Measurements from ENCODE around the gene PRMT9. TPM values are rescaled to one million over a fixed set of nuclear protein-coding genes. Genes with fewer than 3 reads are reported as not detected.

The PRMT9 gene
- total and polyA plus RNA-seq, 2 of the 4 experiments (the other 2 are of a cell fraction), result 5.0 to 14.2 TPM

GRCh38 chr4:147610686-147611085, 73.3 kb downstream of the PRMT9 start:
- ChIA-PET POLR2A (ENCODE audit: unreplicated experiment) (no interaction called here), CTCF (no interaction called here)
- H2AK9ac ChIP-seq (replicated peaks; ENCODE audit: low read depth, low read length, poor library complexity), result no peak overlapping the region
- no peak overlapping the region for H3K14ac ChIP-seq (replicated peaks; ENCODE audit: low read depth, low read length)
- H4K91ac ChIP-seq (ENCODE audit: insufficient read depth, low read depth, low read length), result no peak overlapping the region
- no peak overlapping the region for H2AFZ ChIP-seq (replicated peaks; ENCODE audit: low read length, poor library complexity)
- no peak overlapping the region for H3K23ac ChIP-seq (ENCODE audit: low read depth, low read length)
- intact Hi-C loops (cut with micrococcal nuclease), result no loop called here
- in situ Hi-C loops (cut with MboI; ENCODE audit: low sequenced_read_pairs), result no loop called here
- no peaks in the 10 kb centered on the region for H3K4me1 ChIP-seq (ENCODE audit: control insufficient read depth, insufficient read depth, low read length)
- DNase-seq (no peak), ATAC-seq (ENCODE audit: low read depth) (no peak)
- H3K4me3 ChIP-seq (ENCODE audit: insufficient read depth, low read depth, low read length), result no peak overlapping the region
- H3K36me3 ChIP-seq (ENCODE audit: control insufficient read depth, insufficient read depth, low read length), result no peaks in the 10 kb centered on the region
- H3K9me1 ChIP-seq (ENCODE audit: insufficient read depth, low read length), result no peaks in the 10 kb centered on the region
- H3K9me3 ChIP-seq (ENCODE audit: control insufficient read depth, insufficient read depth, low read length), result no peaks in the 10 kb centered on the region
- no peak overlapping the region for H3K56ac ChIP-seq (ENCODE audit: extremely low read depth, insufficient read depth, low read length)
- H2BK5ac ChIP-seq (ENCODE audit: low read depth, low read length, poor library complexity, severe bottlenecking), result no peak overlapping the region
- H3K79me1 ChIP-seq (ENCODE audit: low read depth in 1 of 2, low read length in 2 of 2), result no peaks in the 10 kb centered on the region
- H2BK20ac ChIP-seq (ENCODE audit: low read depth, low read length), result no peak overlapping the region
- no peak overlapping the region for H4K5ac ChIP-seq (ENCODE audit: low read depth, low read length)
- dilution Hi-C loops (cut with HindIII; ENCODE audit: low sequenced_read_pairs, unreplicated experiment), result no loop called here
- H3K18ac ChIP-seq (ENCODE audit: low read depth, low read length), result no peak overlapping the region
- H3K4ac ChIP-seq (ENCODE audit: low read depth, low read length), result no peak overlapping the region
- no TSS peak for BruUV-seq (replicated peaks)
- no peak overlapping the region for H3K4me2 ChIP-seq (ENCODE audit: low read depth, low read length)
- H4K8ac ChIP-seq (ENCODE audit: low read depth in 2 of 2, low read length in 2 of 2), result no peak overlapping the region
- H2BK120ac ChIP-seq (ENCODE audit: low read depth, low read length), result no peak overlapping the region
- no peak overlapping the region for H2AK5ac ChIP-seq (ENCODE audit: low read depth, low read length)
- no peak for TF ChIP-seq CTCF (conservative IDR thresholded peaks at IDR 0.05; ENCODE audit: low read depth, low read length)
- no peak for TF ChIP-seq RFX5 (IDR thresholded peaks at IDR 0.05; ENCODE audit: low read depth, low read length)
- no peak for TF ChIP-seq CHD1 (IDR thresholded peaks at IDR 0.05; ENCODE audit: low read depth, low read length)
- TF ChIP-seq NFE2L2 (IDR thresholded peaks at IDR 0.05; ENCODE audit: low read depth, low read length), result no peak
- no peak for TF ChIP-seq ELK1 (IDR thresholded peaks at IDR 0.05; ENCODE audit: borderline replicate concordance, low read depth, low read length)
- no peak for TF ChIP-seq POLR2A (IDR thresholded peaks at IDR 0.05; ENCODE audit: low read depth, low read length)
- WGBS, 2 experiments (ENCODE audit: extremely low coverage in 2 of 2, insufficient read length in 1 of 2), result no CpG with 5 or more reads among the region's 1 CpG
- H3K27ac ChIP-seq (ENCODE audit: insufficient read depth, low read length), result no peak overlapping the region
- H2BK15ac ChIP-seq (ENCODE audit: low read depth, low read length), result no peak overlapping the region
- H3K27me3 ChIP-seq (ENCODE audit: control insufficient read depth, insufficient read depth, low read length), result no peaks in the 10 kb centered on the region
- no peak overlapping the region for H3K9ac ChIP-seq (ENCODE audit: low read depth, low read length)
- no peaks in the 10 kb centered on the region for H4K20me1 ChIP-seq (ENCODE audit: insufficient read depth, low read length)

Measured in IMR-90 (cell line).